AG20443 (cell line): ENCODE results near the gene TUBA4B.
A peak's percentile ranks its signal among the peaks of the same experiment; 100 is the strongest.

Source experiments
- DNase-seq: peaks from one replicate; pipeline ENCODE4 v3.0.0; 2012; ENCODE audit warnings: low spot score, mixed read lengths

TUBA4B gene

DNA sequence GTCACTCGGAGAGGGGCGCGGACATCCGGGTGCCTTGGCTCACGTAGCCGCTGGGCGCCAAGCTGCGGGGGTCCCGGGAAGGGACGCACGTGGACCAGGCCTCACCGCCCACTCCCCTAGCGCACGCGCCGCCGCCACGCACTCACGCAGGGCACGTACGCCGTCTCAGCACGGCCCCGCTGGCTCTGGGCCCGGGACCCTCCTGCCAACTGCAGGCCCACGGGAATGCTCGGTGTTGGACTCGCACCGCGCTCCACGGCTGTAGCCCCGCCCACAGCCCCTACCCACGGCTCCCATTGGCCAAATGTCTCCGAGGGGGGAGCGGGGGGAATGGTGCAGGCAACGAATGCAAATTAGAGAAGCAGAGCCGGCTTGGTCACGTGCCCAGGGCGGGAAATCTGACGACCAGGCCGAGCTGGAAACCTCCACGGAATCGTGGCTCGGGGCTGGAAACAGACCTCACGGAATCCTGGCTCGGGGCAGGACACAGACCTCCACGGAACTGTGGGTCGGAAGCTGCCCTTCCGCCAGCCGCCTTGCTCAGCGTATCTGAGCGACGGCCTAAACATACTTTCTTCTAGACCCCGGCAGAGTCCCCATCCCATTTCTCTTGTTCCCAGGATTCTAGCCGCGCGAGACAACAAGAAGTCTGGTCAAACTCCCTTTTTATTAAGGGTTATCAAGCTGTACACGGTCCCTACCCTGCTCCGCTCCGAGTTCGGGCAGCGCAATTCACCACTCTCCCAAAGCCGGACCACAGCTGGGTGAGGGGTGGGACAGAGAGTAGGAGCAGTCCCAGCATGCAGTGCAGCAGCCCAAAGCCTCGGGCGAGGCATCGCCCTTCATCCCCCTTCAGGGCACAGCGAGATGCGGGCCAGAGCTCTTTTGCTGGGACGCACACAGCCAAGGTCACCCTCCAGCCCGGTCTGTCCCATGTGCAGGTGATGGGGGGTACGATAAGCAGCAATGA, 34.0 kb upstream of the TUBA4B start, which contains the start of gene ABCB6:
Gene ABCB6 (minus strand): TSS at position 227 of the 970 bp plus-strand sequence. CDS start 285 bp downstream, outside the sequence.
- DNase-seq: peak; percentile 95

- DNase-seq: no peak
Measured at GRCh38 chr2:219219784-219220532, 33.1 kb upstream of the TUBA4B start.

DNA sequence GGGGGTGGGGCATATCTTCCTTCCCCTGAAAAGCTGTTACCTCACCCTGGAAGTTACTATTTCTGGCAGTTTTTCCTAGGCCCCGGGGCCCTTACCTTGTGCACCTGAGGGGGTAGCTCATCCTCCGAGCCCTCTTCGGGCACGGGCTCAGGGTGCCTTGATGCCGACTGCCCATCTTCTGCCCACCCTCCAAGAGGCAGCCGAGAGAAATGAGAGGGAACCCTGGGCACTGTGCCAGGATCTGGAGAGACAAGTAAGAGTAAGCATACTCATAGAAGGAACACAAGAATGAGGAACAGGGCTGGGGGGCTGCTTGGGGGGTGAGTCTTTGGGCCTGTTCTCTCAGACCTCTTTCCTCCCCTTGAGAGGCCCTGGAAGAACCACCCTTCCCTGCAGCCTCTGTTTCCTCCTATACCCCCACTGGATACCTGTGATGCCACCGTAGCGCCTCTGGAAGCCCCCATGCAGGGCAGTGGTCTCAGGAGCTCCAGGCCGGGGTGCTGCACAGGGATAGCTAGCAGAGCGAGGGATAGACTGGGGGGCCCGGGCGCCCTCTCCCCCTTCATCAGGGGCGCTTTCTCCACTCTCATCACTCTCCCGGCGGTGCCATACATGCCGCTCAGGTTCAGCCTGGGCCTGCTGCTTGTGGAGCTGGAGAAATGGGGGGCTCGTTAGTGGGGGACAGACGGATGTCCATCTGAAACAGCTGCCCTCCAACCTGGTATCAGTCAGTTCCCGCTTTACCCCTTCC, 32.2 kb upstream of the TUBA4B start:
- no peak for DNase-seq

DNA sequence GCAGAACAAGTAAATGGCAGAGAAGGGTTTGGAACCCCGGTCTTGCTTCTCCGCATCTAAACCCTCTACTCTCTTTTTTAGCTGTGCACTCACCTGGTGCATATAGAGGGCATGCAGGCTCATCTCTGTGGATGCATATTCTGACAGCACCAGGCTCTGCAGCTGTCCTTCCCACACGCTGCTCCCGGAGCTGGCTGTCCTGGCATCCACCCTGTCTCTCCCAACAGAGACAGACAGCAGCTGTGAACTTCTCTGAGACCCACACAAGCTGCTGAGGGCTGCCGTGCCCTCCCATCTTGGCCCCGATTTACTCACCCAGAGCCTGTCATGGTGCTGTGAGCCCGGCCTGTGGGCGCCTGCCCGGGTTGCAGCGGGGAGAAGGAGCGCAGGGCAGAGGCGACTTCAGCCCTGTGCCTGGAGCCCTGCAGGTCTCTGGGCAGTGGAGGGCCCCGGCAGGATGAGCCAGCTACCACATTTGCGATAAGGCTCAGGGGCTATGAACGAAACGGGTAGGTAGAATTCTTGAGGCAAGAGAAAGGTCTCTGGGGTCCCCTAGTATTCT, 31.0 kb upstream of the TUBA4B start:
- DNase-seq: no peak

DNA sequence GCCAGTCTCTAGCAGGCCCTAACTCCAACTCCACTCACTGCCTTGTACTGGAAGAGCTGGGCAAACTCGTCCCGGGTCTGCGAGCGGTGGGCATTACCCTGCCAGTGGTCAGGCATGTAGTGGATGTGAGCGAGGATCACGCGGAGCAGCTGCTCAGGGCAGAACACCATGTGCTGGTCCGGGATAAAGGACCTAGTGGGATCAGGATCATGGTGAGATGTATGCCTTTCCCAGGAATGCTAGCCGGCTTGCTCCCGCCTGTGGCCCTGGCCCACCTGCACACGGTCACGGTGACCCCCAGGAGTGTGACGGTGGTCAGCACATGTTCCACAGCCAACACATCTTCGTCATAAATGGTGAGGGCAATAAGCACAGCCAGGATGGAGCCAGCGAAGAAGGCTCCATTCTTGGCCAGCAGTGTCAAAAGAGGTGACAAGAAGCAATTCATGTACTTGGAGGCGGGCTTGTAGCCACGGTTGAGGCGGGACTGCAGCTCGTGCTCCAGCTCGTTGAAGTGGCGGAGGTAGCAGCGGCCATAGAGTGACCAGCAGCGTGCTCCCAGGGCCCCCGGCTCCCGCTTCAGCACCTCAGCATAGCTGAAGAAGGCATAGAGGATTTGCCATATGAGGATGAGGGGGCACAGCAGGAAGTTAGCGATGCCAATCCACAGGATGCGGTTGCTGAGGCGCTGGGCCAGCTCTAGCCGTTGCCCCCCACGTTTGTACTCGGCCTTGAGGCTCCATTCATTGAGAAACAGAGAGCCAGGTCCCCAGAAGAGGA, 29.0 kb upstream of the TUBA4B start:
- DNase-seq: no peak

DNA sequence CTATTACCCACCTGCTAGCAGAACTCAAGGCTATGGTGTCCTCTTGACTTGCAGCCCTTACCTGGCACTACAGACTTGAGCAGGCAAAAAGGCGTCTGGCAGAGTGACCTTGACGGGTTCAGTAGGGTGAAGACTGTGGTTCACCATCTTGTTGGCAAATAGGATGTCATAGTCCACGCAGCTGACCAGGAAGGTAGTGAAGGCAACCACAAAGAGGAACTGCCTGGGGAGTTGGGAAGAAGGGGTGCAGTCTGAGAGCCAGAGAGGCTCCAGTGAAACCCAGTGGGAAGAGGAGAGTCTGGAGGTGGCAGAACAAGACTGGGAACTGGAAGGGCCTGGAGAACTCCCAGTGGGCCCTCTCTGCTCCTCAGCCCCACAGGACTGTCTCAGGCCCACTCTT, 27.7 kb upstream of the TUBA4B start:
- DNase-seq: no peak

GRCh38 chr2:219228041-219228910, 24.8 kb upstream of the TUBA4B start:
- DNase-seq: peak; percentile 13

- no peak for DNase-seq
Measured at GRCh38 chr2:219228911-219229304, 24.1 kb upstream of the TUBA4B start.

GRCh38 chr2:219229305-219230058, 23.6 kb upstream of the TUBA4B start, which contains the start of the genes ANKZF1 and ATG9A:
Gene ANKZF1, plus strand, starts transcription at chr2:219229806. Its CDS starts 452 bp downstream, at chr2:219230258.
Gene ATG9A, minus strand, starts transcription at chr2:219229636. Its CDS starts 1,612 bp downstream, at chr2:219228024.
- peak; percentile 98 for DNase-seq

GRCh38 chr2:219230059-219230540, 22.9 kb upstream of the TUBA4B start:
- peak; percentile 58 for DNase-seq

GRCh38 chr2:219234331-219234730, 18.7 kb upstream of the TUBA4B start:
- no peak for DNase-seq

- DNase-seq: peak; percentile 23
Measured at GRCh38 chr2:219243291-219243761, 9.7 kb upstream of the TUBA4B start.

DNA sequence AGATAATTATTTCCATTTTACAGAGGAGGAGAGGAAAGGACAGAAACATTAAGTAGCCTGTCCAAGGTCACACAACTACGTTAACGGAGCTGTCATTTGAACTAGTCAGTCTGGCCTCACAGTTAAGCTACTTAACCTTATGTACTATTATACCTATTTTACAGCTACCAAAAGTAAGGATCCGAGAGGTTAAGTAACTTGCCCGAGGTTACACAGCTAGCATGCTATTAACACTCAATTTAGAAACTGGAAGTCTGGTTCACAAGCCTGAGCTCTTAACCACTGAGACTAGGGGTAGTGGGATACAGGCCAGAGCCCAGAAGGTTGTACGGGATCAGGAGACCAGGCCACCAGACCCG, 8.3 kb upstream of the TUBA4B start:
- DNase-seq: no peak

DNA sequence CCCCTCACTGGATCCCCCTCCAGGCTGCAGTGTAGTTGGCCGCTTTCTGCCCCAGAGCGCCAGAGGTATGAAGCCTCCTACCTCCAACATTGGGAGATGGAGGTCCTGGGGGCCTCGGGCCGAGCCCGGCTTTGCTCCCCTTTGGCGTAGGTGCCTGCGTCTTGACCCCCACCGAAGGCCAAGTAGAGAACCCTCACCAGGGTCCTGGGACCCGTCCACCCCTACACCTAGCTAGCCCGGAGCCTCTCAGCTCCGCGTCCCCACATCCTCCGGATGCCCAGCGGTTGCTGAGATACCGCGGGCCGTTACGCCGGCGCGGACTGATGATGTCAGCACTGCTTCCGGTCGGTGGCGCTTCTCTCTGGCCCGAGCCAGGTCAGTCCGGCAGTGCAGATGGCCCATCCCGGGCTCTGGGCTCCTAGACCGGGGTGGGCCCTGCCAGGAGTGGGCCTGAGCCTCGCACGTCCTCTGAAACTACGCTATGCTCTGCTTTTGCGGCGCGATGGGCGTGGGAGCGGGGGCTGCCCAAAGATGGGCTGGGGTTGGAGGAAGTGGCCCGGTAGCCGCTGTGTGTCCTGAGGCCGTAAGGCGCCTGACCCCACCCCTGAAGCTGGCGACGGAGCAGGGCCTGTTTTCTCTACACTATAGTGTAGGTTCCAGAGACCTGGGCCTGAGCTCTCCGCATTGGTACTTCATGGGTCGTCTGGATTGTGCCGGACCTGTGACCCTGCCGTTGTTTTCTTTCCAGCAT, 7.7 kb upstream of the TUBA4B start, which contains the start of the genes GLB1L and STK16:
Gene GLB1L (minus strand): TSS at position 297 of the 751 bp plus-strand sequence. CDS start 1,871 bp downstream, outside the sequence.
Gene STK16 (plus strand): TSS at position 332 of the 751 bp plus-strand sequence. CDS start 521 bp downstream, outside the sequence.
- peak; percentile 97 for DNase-seq

GRCh38 chr2:219245899-219246230, 7.2 kb upstream of the TUBA4B start:
- no peak for DNase-seq

DNA sequence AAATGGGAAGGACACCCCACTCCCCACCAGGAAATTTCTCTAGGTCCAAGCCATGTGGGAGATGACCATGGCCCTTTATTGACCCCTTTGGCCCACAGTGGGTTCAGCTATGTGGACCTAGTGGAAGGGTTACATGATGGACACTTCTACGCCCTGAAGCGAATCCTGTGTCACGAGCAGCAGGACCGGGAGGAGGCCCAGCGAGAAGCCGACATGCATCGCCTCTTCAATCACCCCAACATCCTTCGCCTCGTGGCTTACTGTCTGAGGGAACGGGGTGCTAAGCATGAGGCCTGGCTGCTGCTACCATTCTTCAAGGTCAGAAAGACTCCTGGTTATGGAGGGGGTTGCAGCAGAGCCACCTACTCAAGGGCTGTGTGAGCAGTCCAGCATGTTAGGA, 6.5 kb upstream of the TUBA4B start:
- DNase-seq: no peak

- no peak for DNase-seq
Measured at GRCh38 chr2:219247678-219248642, 5.1 kb upstream of the TUBA4B start.
